Neural cell (in vitro differentiated cells): Measurements from ENCODE around the gene METTL1. TPM values are rescaled to one million over a fixed set of nuclear protein-coding genes. Genes with fewer than 3 reads are reported as not detected.

Experiments
- H2AFZ ChIP-seq: fragments of 200-600, 300-800 bp; sonication (generic), shearing (Covaris generic); 2 replicates; pipeline ENCODE4 v1.6.0; 2014; ENCODE audit warnings: low read depth, mild to moderate bottlenecking, antibody characterized with exemption, low read length, moderate library complexity
- H3F3A ChIP-seq: fragments of 200-600 bp; shearing (Covaris generic); 2 replicates; pipeline ENCODE4 v1.6.1; 2016; ENCODE audit warnings: mild to moderate bottlenecking, moderate library complexity, mixed read lengths, antibody characterized with exemption, low read length; ENCODE audit not compliant: insufficient read depth, poor library complexity, severe bottlenecking
- H3K27ac ChIP-seq: fragments of 200-600, 300-800 bp; sonication (generic), shearing (Covaris generic); 2 replicates; pipeline ENCODE4 v1.5.1; 2014; ENCODE audit warnings: mild to moderate bottlenecking, low read length, moderate library complexity
- H3K27me3 ChIP-seq: fragments of 300-800, 200-600 bp; sonication (generic), shearing (Covaris generic); 2 replicates; pipeline ENCODE4 v1.6.0; 2014; ENCODE audit warnings: mild to moderate bottlenecking, low read depth, low read length, moderate library complexity; ENCODE audit not compliant: insufficient read depth
- H3K36me3 ChIP-seq: fragments of 300-800, 200-600 bp; sonication (generic), shearing (Covaris generic); 2 replicates; pipeline ENCODE4 v1.5.1; 2014; ENCODE audit warnings: mild to moderate bottlenecking, antibody characterized with exemption, low read length, moderate library complexity; ENCODE audit not compliant: insufficient read depth
- H3K4me2 ChIP-seq: fragments of 300-800, 200-600 bp; sonication (generic), shearing (Covaris generic); 2 replicates; pipeline ENCODE4 v1.6.0; 2014; ENCODE audit warnings: mild to moderate bottlenecking, low read length
- H3K4me3 ChIP-seq: fragments of 300-800, 200-600 bp; sonication (generic), shearing (Covaris generic); 2 replicates; pipeline ENCODE4 v1.5.1; 2014; ENCODE audit warnings: mild to moderate bottlenecking, low read length, moderate library complexity
- H3K79me2 ChIP-seq: fragments of 200-600 bp; shearing (Covaris generic); replicated peaks from 2 replicates; pipeline ENCODE4 v1.6.0; 2014; ENCODE audit warnings: mild to moderate bottlenecking, low read length, moderate library complexity; ENCODE audit not compliant: insufficient read depth
- H3K9ac ChIP-seq: fragments of 300-800, 200-600 bp; sonication (generic), shearing (Covaris generic); 2 replicates; pipeline ENCODE4 v1.6.1; 2016; ENCODE audit warnings: mild to moderate bottlenecking, low read length, mixed read lengths
- H3K9me2 ChIP-seq: fragments of 200-600 bp; shearing (Covaris generic); 2 replicates; pipeline ENCODE4 v1.6.1; 2016; ENCODE audit warnings: mild to moderate bottlenecking, low read length, mixed read lengths; ENCODE audit not compliant: insufficient read depth
- H3K9me3 ChIP-seq: fragments of 200-600, 300-800 bp; sonication (generic), shearing (Covaris generic); 2 replicates; pipeline ENCODE4 v1.6.1; 2016; ENCODE audit warnings: mild to moderate bottlenecking, mixed run types, low read length, moderate library complexity, mixed read lengths
- H4K20me1 ChIP-seq: fragments of 200-600 bp; shearing (Covaris generic); 2 replicates; pipeline ENCODE4 v1.6.1; 2016; ENCODE audit warnings: mild to moderate bottlenecking, mixed run types; ENCODE audit not compliant: insufficient read depth
- EP300 ChIP-seq: fragments of 450-650 bp; conservative IDR thresholded peaks from 2 replicates; pipeline ENCODE4 v1.6.1; 2014; ENCODE audit warnings: antibody characterized with exemption, mild to moderate bottlenecking, moderate library complexity; ENCODE audit not compliant: poor library complexity, severe bottlenecking
- EZH2 ChIP-seq: fragments of 200-600, 300-800 bp; shearing (Covaris generic), sonication (generic); IDR thresholded peaks from 2 replicates; pipeline ENCODE4 v1.6.1; 2014; ENCODE audit warnings: antibody characterized with exemption, low read length, borderline replicate concordance, mild to moderate bottlenecking; ENCODE audit not compliant: insufficient read depth, poor library complexity, severe bottlenecking
- MXI1 ChIP-seq: fragments of 450-650 bp; conservative IDR thresholded peaks from 2 replicates; pipeline ENCODE4 v1.6.1; 2014; ENCODE audit warnings: antibody characterized with exemption, mild to moderate bottlenecking; ENCODE audit not compliant: poor library complexity, severe bottlenecking
- POLR2AphosphoS5 ChIP-seq: IDR thresholded peaks from 2 replicates; pipeline ENCODE4 v1.6.1; 2012
- RAD21 ChIP-seq: fragments of 450-650 bp; conservative IDR thresholded peaks from 2 replicates; pipeline ENCODE4 v1.6.1; 2014; ENCODE audit warnings: antibody characterized with exemption, mild to moderate bottlenecking, moderate library complexity
- SMC3 ChIP-seq: fragments of 450-650 bp; conservative IDR thresholded peaks from 2 replicates; pipeline ENCODE4 v1.6.1; 2014; ENCODE audit warnings: antibody characterized with exemption, mild to moderate bottlenecking, moderate library complexity; ENCODE audit not compliant: poor library complexity
- TAF1 ChIP-seq: IDR thresholded peaks from 2 replicates; pipeline ENCODE4 v1.6.1; 2012; ENCODE audit warnings: low read depth
- polyA plus RNA-seq: library from polyadenylated mRNA; depleted of rRNA; stranded (reverse); fragments of >200 nt; gene quantifications from 2 replicates; pipeline ENCODE4 v1.2.3, GENCODE V29; 2014
- TF ChIP-seq, protein P1 (sequence below): IDR thresholded peaks from 2 replicates; pipeline ENCODE4 v1.6.1; 2012; ENCODE audit warnings: borderline replicate concordance
- TF ChIP-seq, protein P2 (sequence below): fragments of 450-650 bp; IDR thresholded peaks from 2 replicates; pipeline ENCODE4 v1.5.1; 2014; ENCODE audit warnings: antibody characterized with exemption, mild to moderate bottlenecking, moderate library complexity; ENCODE audit not compliant: poor library complexity, severe bottlenecking

METTL1 gene
- polyA plus RNA-seq, 1 donor from 2014 or later = 1.9 TPM

DNA sequence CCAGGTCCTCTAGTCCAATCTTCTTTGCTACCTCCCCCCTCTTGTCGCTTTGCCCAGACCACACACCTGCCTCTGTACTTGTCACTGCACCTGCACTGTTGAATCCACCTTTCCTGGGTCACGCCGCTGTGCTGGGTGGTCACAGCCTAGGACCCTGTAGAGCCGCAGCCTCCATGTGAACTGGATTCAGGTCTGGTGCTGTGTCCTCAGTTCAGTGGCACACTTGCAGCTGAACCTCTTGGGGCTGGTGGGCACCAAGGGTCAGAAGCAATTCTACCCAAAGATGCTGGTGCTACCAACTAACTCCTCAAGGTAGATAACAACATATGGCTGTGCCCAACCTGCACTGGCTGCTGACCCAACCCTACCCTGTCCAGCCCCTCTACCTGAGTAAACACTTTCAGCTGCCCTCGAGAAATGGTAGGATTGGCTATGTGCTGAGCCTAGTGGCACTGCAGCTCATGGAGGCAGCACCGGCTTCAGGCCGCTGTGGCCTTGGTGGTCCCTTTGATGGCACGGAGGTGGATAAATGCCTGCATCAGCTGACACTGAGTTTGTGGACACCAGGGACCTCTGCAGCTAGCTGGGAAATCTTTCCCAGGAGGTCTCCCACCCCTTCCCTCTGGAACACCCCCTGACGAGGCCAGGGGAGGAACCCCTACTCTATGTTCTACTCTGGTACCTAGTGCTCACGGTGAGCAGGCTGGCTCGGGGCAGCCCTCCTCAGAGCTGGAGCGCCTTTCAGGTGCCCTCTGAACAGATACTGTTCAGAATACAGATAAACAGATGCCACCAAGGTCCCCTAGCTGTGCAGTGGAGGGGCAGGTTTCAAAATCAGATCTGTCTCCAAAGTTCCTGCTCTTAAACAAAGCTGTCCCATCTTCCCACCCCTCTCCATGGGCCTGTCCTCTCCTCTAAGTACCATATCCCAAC lies 47.6 kb downstream of the METTL1 start:
- Histone ChIP-seq H3K9ac (no peak overlapping the region), H2AFZ (no peak overlapping the region), H3K27me3 (peaks cover 35% of the 10 kb centered on the region), H4K20me1 (no peaks in the 10 kb centered on the region), H3K9me3 (no peaks in the 10 kb centered on the region), H3K4me3 (no peak overlapping the region), H3F3A (no peaks in the 10 kb centered on the region), H3K4me2 (no peak overlapping the region), H3K27ac (no peak overlapping the region), H3K9me2 (no peaks in the 10 kb centered on the region), H3K36me3 (peaks cover 4% of the 10 kb centered on the region), H3K79me2 (no peaks in the 10 kb centered on the region)
- TF ChIP-seq MXI1 = no peak
- no peak for TF ChIP-seq TAF1
- TF ChIP-seq SMC3 = no peak
- no peak for TF ChIP-seq RAD21
- no peak for TF ChIP-seq EP300
- TF ChIP-seq, protein P1, sequence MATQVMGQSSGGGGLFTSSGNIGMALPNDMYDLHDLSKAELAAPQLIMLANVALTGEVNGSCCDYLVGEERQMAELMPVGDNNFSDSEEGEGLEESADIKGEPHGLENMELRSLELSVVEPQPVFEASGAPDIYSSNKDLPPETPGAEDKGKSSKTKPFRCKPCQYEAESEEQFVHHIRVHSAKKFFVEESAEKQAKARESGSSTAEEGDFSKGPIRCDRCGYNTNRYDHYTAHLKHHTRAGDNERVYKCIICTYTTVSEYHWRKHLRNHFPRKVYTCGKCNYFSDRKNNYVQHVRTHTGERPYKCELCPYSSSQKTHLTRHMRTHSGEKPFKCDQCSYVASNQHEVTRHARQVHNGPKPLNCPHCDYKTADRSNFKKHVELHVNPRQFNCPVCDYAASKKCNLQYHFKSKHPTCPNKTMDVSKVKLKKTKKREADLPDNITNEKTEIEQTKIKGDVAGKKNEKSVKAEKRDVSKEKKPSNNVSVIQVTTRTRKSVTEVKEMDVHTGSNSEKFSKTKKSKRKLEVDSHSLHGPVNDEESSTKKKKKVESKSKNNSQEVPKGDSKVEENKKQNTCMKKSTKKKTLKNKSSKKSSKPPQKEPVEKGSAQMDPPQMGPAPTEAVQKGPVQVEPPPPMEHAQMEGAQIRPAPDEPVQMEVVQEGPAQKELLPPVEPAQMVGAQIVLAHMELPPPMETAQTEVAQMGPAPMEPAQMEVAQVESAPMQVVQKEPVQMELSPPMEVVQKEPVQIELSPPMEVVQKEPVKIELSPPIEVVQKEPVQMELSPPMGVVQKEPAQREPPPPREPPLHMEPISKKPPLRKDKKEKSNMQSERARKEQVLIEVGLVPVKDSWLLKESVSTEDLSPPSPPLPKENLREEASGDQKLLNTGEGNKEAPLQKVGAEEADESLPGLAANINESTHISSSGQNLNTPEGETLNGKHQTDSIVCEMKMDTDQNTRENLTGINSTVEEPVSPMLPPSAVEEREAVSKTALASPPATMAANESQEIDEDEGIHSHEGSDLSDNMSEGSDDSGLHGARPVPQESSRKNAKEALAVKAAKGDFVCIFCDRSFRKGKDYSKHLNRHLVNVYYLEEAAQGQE = no peak
- no peak for TF ChIP-seq EZH2
- TF ChIP-seq POLR2AphosphoS5 = no peak
- TF ChIP-seq, protein P2, sequence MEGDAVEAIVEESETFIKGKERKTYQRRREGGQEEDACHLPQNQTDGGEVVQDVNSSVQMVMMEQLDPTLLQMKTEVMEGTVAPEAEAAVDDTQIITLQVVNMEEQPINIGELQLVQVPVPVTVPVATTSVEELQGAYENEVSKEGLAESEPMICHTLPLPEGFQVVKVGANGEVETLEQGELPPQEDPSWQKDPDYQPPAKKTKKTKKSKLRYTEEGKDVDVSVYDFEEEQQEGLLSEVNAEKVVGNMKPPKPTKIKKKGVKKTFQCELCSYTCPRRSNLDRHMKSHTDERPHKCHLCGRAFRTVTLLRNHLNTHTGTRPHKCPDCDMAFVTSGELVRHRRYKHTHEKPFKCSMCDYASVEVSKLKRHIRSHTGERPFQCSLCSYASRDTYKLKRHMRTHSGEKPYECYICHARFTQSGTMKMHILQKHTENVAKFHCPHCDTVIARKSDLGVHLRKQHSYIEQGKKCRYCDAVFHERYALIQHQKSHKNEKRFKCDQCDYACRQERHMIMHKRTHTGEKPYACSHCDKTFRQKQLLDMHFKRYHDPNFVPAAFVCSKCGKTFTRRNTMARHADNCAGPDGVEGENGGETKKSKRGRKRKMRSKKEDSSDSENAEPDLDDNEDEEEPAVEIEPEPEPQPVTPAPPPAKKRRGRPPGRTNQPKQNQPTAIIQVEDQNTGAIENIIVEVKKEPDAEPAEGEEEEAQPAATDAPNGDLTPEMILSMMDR = no peak

DNA sequence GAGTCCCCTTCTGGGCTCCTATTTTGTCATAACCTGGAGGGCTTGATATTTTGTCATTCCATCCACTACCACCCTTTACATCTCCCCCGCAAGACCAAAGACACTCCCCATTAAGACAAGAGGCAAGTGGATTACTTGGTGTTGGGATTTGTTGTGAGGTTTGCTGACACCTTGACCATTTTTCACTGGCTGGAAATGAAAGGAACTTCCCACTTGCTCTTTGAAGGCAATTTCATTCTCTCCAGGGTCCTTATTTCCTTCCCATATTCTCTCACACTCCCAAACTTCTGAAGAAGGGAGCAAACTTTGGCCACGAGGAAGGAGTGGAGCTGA lies 48.3 kb downstream of the METTL1 start:
- Histone ChIP-seq H3K4me3 (no peak overlapping the region), H3K36me3 (peaks cover 4% of the 10 kb centered on the region), H3K9me2 (no peaks in the 10 kb centered on the region), H3K9me3 (no peaks in the 10 kb centered on the region), H3F3A (no peaks in the 10 kb centered on the region), H3K79me2 (no peaks in the 10 kb centered on the region), H4K20me1 (no peaks in the 10 kb centered on the region), H3K9ac (no peak overlapping the region), H3K27me3 (peaks cover 30% of the 10 kb centered on the region), H2AFZ (no peak overlapping the region), H3K27ac (no peak overlapping the region), H3K4me2 (no peak overlapping the region)
- no peak for TF ChIP-seq EP300
- no peak for TF ChIP-seq POLR2AphosphoS5
- TF ChIP-seq, protein P2 = no peak
- no peak for TF ChIP-seq SMC3
- no peak for TF ChIP-seq EZH2
- no peak for TF ChIP-seq TAF1
- TF ChIP-seq MXI1 = no peak
- TF ChIP-seq, protein P1 = no peak
- TF ChIP-seq RAD21 = no peak
